ENCODE measurements around the gene GLS.

The GLS gene

DNA sequence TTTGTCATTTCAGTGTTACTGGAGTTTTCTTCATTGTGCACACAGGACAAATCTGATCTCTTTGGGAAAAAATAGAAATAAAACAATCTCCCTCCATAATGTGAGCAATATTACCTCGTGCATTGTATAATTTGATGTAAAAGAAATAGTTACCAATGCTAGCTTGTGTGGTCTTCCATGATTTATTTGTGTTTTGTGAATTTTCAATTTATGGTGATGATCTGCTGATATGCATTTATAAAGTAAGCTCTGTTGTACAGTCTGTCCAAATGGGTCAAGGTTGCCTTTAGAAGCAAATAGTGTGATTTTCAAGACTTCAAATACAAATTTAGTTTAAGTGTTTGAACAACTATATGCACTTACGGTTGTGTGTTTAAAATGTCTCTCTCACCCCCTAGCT is 82.5 kb downstream of the GLS start:
- Histone ChIP-seq H3K27me3 (ENCODE audit: insufficient read depth, poor library complexity, severe bottlenecking) (no peaks in the 10 kb centered on the region), H3K4me3 (replicated peaks; ENCODE audit: insufficient read depth, low read length) (no peak overlapping the region), H3K27ac (replicated peaks) (no peak overlapping the region)
- DNase-seq (ENCODE audit: low read depth in 1 of 2, low spot score in 1 of 2) = no peak
- TF ChIP-seq, protein P1, sequence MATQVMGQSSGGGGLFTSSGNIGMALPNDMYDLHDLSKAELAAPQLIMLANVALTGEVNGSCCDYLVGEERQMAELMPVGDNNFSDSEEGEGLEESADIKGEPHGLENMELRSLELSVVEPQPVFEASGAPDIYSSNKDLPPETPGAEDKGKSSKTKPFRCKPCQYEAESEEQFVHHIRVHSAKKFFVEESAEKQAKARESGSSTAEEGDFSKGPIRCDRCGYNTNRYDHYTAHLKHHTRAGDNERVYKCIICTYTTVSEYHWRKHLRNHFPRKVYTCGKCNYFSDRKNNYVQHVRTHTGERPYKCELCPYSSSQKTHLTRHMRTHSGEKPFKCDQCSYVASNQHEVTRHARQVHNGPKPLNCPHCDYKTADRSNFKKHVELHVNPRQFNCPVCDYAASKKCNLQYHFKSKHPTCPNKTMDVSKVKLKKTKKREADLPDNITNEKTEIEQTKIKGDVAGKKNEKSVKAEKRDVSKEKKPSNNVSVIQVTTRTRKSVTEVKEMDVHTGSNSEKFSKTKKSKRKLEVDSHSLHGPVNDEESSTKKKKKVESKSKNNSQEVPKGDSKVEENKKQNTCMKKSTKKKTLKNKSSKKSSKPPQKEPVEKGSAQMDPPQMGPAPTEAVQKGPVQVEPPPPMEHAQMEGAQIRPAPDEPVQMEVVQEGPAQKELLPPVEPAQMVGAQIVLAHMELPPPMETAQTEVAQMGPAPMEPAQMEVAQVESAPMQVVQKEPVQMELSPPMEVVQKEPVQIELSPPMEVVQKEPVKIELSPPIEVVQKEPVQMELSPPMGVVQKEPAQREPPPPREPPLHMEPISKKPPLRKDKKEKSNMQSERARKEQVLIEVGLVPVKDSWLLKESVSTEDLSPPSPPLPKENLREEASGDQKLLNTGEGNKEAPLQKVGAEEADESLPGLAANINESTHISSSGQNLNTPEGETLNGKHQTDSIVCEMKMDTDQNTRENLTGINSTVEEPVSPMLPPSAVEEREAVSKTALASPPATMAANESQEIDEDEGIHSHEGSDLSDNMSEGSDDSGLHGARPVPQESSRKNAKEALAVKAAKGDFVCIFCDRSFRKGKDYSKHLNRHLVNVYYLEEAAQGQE (IDR thresholded peaks at IDR 0.05; ENCODE audit: insufficient replicate concordance, low read depth) = no peak
- no peak for TF ChIP-seq GABPA (IDR thresholded peaks at IDR 0.05; ENCODE audit: low read depth)
- TF ChIP-seq, protein P2, sequence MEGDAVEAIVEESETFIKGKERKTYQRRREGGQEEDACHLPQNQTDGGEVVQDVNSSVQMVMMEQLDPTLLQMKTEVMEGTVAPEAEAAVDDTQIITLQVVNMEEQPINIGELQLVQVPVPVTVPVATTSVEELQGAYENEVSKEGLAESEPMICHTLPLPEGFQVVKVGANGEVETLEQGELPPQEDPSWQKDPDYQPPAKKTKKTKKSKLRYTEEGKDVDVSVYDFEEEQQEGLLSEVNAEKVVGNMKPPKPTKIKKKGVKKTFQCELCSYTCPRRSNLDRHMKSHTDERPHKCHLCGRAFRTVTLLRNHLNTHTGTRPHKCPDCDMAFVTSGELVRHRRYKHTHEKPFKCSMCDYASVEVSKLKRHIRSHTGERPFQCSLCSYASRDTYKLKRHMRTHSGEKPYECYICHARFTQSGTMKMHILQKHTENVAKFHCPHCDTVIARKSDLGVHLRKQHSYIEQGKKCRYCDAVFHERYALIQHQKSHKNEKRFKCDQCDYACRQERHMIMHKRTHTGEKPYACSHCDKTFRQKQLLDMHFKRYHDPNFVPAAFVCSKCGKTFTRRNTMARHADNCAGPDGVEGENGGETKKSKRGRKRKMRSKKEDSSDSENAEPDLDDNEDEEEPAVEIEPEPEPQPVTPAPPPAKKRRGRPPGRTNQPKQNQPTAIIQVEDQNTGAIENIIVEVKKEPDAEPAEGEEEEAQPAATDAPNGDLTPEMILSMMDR (IDR thresholded peaks at IDR 0.05; ENCODE audit: insufficient read depth, low read length) = no peak
- TF ChIP-seq POLR2AphosphoS5 (IDR thresholded peaks at IDR 0.05; ENCODE audit: low read depth) = no peak
- no peak for TF ChIP-seq SPI1 (IDR thresholded peaks at IDR 0.05; ENCODE audit: borderline replicate concordance, low read depth)

DNA sequence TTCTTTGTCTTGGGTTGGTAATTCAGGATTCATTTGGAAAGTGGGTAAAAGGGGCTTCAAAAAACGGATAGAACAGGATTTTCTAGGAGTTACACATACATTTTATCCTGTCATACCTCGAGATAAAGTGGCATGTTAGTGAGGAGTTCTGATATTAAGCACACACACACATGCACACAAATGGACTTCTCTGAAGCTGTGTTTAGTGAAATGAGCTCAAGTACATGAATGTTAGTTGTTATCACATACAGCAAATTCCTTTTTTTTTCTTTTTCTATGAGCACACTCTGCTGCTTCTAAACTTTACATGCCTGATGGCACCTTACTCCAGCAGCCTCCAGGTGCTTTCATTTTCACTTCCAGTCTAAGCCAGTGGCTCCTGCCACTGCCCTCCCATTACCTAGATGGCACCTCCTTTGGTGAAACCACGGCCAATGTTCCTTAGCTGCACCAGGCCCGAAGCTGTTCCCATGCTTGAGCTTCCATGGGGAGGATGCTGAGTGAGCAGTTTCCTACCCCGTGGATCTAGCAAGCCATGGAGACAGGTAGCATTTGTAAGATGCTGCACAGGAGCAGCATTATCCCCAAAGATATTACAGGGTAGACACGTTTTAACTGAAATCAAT is 83.7 kb downstream of the GLS start:
- H3K4me3 ChIP-seq (replicated peaks; ENCODE audit: insufficient read depth, low read length) = no peak overlapping the region
- TF ChIP-seq, protein P2 (IDR thresholded peaks at IDR 0.05; ENCODE audit: insufficient read depth, low read length) = no peak
- TF ChIP-seq SPI1 (IDR thresholded peaks at IDR 0.05; ENCODE audit: borderline replicate concordance, low read depth) = no peak
- no peak for TF ChIP-seq POLR2AphosphoS5 (IDR thresholded peaks at IDR 0.05; ENCODE audit: low read depth)
- TF ChIP-seq, protein P1 (IDR thresholded peaks at IDR 0.05; ENCODE audit: insufficient replicate concordance, low read depth) = no peak
- TF ChIP-seq GABPA (IDR thresholded peaks at IDR 0.05; ENCODE audit: low read depth) = no peak
- no peaks in the 10 kb centered on the region for H3K27me3 ChIP-seq (ENCODE audit: insufficient read depth, poor library complexity, severe bottlenecking)
- no peak for DNase-seq (ENCODE audit: low read depth in 1 of 2, low spot score in 1 of 2)
- H3K27ac ChIP-seq (replicated peaks) = no peak overlapping the region

DNA sequence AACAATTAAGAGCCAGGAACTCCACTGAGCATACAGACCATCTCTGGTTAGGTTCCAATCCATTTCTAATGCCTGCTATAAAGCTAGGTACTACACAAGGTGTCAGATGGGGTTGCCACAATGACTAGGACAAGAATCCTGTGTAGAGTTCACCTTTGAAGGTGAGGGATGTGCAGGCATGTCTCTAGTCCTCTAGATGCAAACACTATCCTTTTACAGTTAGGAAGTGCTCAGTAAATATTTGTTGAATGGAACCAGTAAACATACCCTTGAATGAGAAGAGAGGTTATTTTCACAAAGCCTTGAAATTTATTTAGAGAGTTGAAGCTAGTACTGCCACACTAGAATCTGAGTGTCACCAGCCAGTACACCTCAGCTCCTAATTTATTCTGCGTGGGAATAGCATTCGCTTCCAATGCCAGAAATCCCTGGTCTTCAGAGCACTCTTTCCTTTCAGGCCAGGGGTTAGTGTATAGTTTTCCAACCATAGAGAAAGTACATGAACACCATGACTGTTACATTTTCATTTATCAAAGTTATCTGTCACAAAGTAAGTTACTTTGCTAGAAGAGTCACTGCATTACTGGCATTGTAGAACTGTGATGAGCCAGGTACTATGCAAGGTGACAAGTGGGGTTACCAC is 85.1 kb downstream of the GLS start:
- H3K27me3 ChIP-seq (ENCODE audit: insufficient read depth, poor library complexity, severe bottlenecking) = no peaks in the 10 kb centered on the region
- no peak for TF ChIP-seq GABPA (IDR thresholded peaks at IDR 0.05; ENCODE audit: low read depth)
- TF ChIP-seq SPI1 (IDR thresholded peaks at IDR 0.05; ENCODE audit: borderline replicate concordance, low read depth) = no peak
- TF ChIP-seq POLR2AphosphoS5 (IDR thresholded peaks at IDR 0.05; ENCODE audit: low read depth) = no peak
- TF ChIP-seq, protein P1 (IDR thresholded peaks at IDR 0.05; ENCODE audit: insufficient replicate concordance, low read depth) = no peak
- TF ChIP-seq, protein P2 (IDR thresholded peaks at IDR 0.05; ENCODE audit: insufficient read depth, low read length) = no peak
- no peak overlapping the region for H3K4me3 ChIP-seq (replicated peaks; ENCODE audit: insufficient read depth, low read length)
- no peak overlapping the region for H3K27ac ChIP-seq (replicated peaks)
- no peak for DNase-seq (ENCODE audit: low read depth in 1 of 2, low spot score in 1 of 2)
